HK-2 (cell line): ENCODE data around the gene TCF23.
"Not testable (repeated sequence)": the region's sequence is repeated elsewhere in the genome, so short reads cannot be mapped to it uniquely, and the experiment has no call there.

Experiments
- DNase-seq: peaks from one replicate; pipeline ENCODE4 v3.0.0-alpha.2; 2018; ENCODE audit not compliant: unreplicated experiment

The TCF23 gene

GRCh38 chr2:27154488-27154887, 5.7 kb downstream of the TCF23 start:
- DNase-seq, result no peak

GRCh38 chr2:27155069-27155520, 6.3 kb downstream of the TCF23 start:
- no peak for DNase-seq

GRCh38 chr2:27158468-27158867, 9.7 kb downstream of the TCF23 start:
- no peak for DNase-seq

GRCh38 chr2:27159271-27159670, 10.5 kb downstream of the TCF23 start:
- no peak for DNase-seq

GRCh38 chr2:27160191-27160590, 11.4 kb downstream of the TCF23 start:
- no peak for DNase-seq

GRCh38 chr2:27162151-27163121, 13.6 kb downstream of the TCF23 start:
- DNase-seq, result no peak

- DNase-seq, result no peak
Measured at GRCh38 chr2:27164960-27165763, 16.4 kb downstream of the TCF23 start.

GRCh38 chr2:27170581-27171337, 22.0 kb downstream of the TCF23 start:
- DNase-seq, result no peak

GRCh38 chr2:27171351-27171848, 22.6 kb downstream of the TCF23 start:
- DNase-seq, result no peak

- DNase-seq, result no peak
Measured at GRCh38 chr2:27174638-27175037, 25.8 kb downstream of the TCF23 start.

GRCh38 chr2:27175330-27175729, 26.5 kb downstream of the TCF23 start:
- no peak for DNase-seq

- not testable (repeated sequence) for DNase-seq
Measured at GRCh38 chr2:27175781-27176180, 27.0 kb downstream of the TCF23 start.

- no peak for DNase-seq
Measured at GRCh38 chr2:27177441-27178351, 28.9 kb downstream of the TCF23 start.

- no peak for DNase-seq
Measured at GRCh38 chr2:27178469-27178868, 29.7 kb downstream of the TCF23 start.

GRCh38 chr2:27179344-27180000, 30.7 kb downstream of the TCF23 start:
- DNase-seq, result no peak

GRCh38 chr2:27182346-27182745, 33.5 kb downstream of the TCF23 start:
- no peak for DNase-seq

GRCh38 chr2:27184115-27184514, 35.3 kb downstream of the TCF23 start:
- DNase-seq, result no peak

GRCh38 chr2:27185331-27186026, 36.7 kb downstream of the TCF23 start:
- no peak for DNase-seq

- no peak for DNase-seq
Measured at GRCh38 chr2:27186613-27187345, 38.0 kb downstream of the TCF23 start.
